ENCODE measurements around the gene CLEC2A. TPM values are rescaled to one million over a fixed set of nuclear protein-coding genes. Genes with fewer than 3 reads are reported as not detected.

The CLEC2A gene
- total and polyA plus RNA-seq, 10 donors, result not detected

- DNase-seq, result no peak
- intact Hi-C loops (cut with DNase I; ENCODE audit: low total_unique reads), result no loop called here
- WGBS, 5 donors, result 88 to 95% (median 91%) methylated on average over 3 of the region's 3 CpGs
- H3K4me1 ChIP-seq, result no peaks in the 10 kb centered on the region
- TF ChIP-seq POLR2AphosphoS5 (IDR thresholded peaks at IDR 0.05) (no peak), POLR2A (IDR thresholded peaks at IDR 0.05) (no peak)
- TF ChIP-seq, protein P1, sequence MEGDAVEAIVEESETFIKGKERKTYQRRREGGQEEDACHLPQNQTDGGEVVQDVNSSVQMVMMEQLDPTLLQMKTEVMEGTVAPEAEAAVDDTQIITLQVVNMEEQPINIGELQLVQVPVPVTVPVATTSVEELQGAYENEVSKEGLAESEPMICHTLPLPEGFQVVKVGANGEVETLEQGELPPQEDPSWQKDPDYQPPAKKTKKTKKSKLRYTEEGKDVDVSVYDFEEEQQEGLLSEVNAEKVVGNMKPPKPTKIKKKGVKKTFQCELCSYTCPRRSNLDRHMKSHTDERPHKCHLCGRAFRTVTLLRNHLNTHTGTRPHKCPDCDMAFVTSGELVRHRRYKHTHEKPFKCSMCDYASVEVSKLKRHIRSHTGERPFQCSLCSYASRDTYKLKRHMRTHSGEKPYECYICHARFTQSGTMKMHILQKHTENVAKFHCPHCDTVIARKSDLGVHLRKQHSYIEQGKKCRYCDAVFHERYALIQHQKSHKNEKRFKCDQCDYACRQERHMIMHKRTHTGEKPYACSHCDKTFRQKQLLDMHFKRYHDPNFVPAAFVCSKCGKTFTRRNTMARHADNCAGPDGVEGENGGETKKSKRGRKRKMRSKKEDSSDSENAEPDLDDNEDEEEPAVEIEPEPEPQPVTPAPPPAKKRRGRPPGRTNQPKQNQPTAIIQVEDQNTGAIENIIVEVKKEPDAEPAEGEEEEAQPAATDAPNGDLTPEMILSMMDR (IDR thresholded peaks at IDR 0.05 in 8 of 11, conservative IDR thresholded peaks at IDR 0.05 in 3 of 11), result no peak
- no peaks in the 10 kb centered on the region for H3K27me3 ChIP-seq (replicated peaks in 1 of 7)
- H3K9me3 ChIP-seq, result peaks cover 0 to 4% (median 0%) of the 10 kb centered on the region in 8 donors
- H3K4me3 ChIP-seq, result no peak overlapping the region
- H3K27ac ChIP-seq, result no peak overlapping the region
- no peaks in the 10 kb centered on the region for H3K36me3 ChIP-seq
These were observed 12.7 kb downstream of the CLEC2A start for GRCh38 chr12:9919443-9919842.

GRCh38 chr12:9911708-9912107 is 20.5 kb downstream of the CLEC2A start:
- H3K36me3 ChIP-seq, result no peaks in the 10 kb centered on the region
- intact Hi-C loops (cut with DNase I; ENCODE audit: low total_unique reads), result no loop called here
- peaks cover 0 to 8% (median 0%) of the 10 kb centered on the region in 6 donors for H3K4me1 ChIP-seq
- no peak for DNase-seq
- no peaks in the 10 kb centered on the region for H3K27me3 ChIP-seq (replicated peaks in 1 of 7)
- H3K27ac ChIP-seq, result no peak overlapping the region
- peaks cover 7 to 43% (median 29%) of the 10 kb centered on the region in 8 donors for H3K9me3 ChIP-seq
- TF ChIP-seq POLR2AphosphoS5 (IDR thresholded peaks at IDR 0.05), result no peak
- TF ChIP-seq, protein P1 (IDR thresholded peaks at IDR 0.05 in 8 of 11, conservative IDR thresholded peaks at IDR 0.05 in 3 of 11), result no peak
- TF ChIP-seq POLR2A (IDR thresholded peaks at IDR 0.05), result no peak
- H3K4me3 ChIP-seq, result no peak overlapping the region

DNA sequence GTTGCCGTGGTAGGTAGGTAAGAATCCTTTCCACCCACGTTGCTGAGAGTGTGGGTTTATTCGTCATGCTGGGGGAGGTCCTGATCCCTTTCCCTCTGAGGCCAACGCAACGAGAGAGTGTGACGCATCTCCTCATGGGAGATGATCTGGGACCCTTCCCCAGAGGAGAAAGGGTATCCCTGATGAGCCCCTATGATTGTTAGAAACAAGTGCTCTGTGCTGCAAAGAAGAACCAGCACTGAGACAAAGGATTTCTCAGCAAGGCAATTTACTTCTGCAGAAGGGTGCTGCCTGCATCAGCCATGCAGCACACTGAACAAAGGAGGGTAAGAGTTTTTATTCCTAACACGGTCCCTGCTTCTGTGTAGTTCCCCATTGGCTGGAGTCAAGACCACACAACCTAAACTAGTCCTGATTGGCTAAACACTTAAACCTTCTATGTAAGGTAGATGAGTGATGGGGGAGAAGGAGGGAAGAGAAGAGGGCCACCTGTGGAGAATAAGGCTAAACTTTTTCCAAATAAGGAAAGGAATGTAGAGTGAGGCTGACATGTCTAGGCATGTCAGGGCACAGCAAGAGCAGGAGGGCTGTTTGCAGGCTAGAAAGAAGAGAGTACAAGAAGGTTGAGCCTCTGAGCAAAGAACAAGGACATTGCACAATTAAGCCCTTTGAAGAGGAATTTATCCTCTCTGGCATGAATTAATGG is 21.3 kb downstream of the CLEC2A start:
- H3K36me3 ChIP-seq, result no peaks in the 10 kb centered on the region
- WGBS, 5 donors, result 74 to 92% (median 89%) methylated on average over 7 of the region's 7 CpGs

GRCh38 chr12:9909724-9910123 is 22.4 kb downstream of the CLEC2A start:
- H3K4me1 ChIP-seq, result peaks cover 0 to 14% (median 0%) of the 10 kb centered on the region in 6 donors
- intact Hi-C loops (cut with DNase I; ENCODE audit: low total_unique reads), result no loop called here
- no peak for DNase-seq

More for the DNA sequence above, 21.3 kb downstream of the CLEC2A start:
- Histone ChIP-seq H3K9me3 (peaks cover 7 to 43% (median 29%) of the 10 kb centered on the region in 8 donors), H3K4me1 (peaks cover 0 to 14% (median 0%) of the 10 kb centered on the region in 6 donors), H3K4me3 (no peak overlapping the region), H3K27me3 (replicated peaks in 1 of 7) (no peaks in the 10 kb centered on the region), H3K27ac (no peak overlapping the region)
- TF ChIP-seq, protein P1 (IDR thresholded peaks at IDR 0.05 in 8 of 11, conservative IDR thresholded peaks at IDR 0.05 in 3 of 11), result no peak
- TF ChIP-seq POLR2AphosphoS5 (IDR thresholded peaks at IDR 0.05), result no peak
- no peak for TF ChIP-seq POLR2A (IDR thresholded peaks at IDR 0.05)
- intact Hi-C loops (cut with DNase I; ENCODE audit: low total_unique reads), result no loop called here
- no peak for DNase-seq

More at GRCh38 chr12:9909724-9910123, 22.4 kb downstream of the CLEC2A start:
- Histone ChIP-seq H3K27ac (no peak overlapping the region), H3K9me3 (peaks cover 7 to 43% (median 29%) of the 10 kb centered on the region in 8 donors), H3K36me3 (no peaks in the 10 kb centered on the region), H3K27me3 (replicated peaks in 1 of 7) (no peaks in the 10 kb centered on the region), H3K4me3 (no peak overlapping the region)
- TF ChIP-seq, protein P1 (IDR thresholded peaks at IDR 0.05 in 8 of 11, conservative IDR thresholded peaks at IDR 0.05 in 3 of 11), result no peak
- TF ChIP-seq POLR2AphosphoS5 (IDR thresholded peaks at IDR 0.05) (no peak), POLR2A (IDR thresholded peaks at IDR 0.05) (no peak)

Measured in spleen (tissue), 11 donors.